GM23338 (cell line): Measurements from ENCODE around the gene MAP2K5. TPM values are rescaled to one million over a fixed set of nuclear protein-coding genes. Genes with fewer than 3 reads are reported as not detected.

Source experiments
- ATAC-seq: fragments of 200-7000 bp; cut with Tn5 transposase; 3 replicates; pipeline ENCODE4 v1.9.1; 2020
- DNase-seq: peaks from one replicate; pipeline ENCODE4 v3.0.0-alpha.2; 2015; ENCODE audit warnings: low spot score
- H2AFZ ChIP-seq: fragments of 200-600 bp; sonication (generic); 2 replicates; pipeline ENCODE4 v1.8.0; 2016; ENCODE audit warnings: antibody characterized with exemption, mild to moderate bottlenecking, moderate library complexity
- H3F3A ChIP-seq: fragments of 200-600 bp; sonication (generic); replicated peaks from 2 replicates; pipeline ENCODE4 v1.8.0; 2017; ENCODE audit warnings: antibody characterized with exemption, mixed run types, low read depth
- H3K27ac ChIP-seq: fragments of 200-600 bp; sonication (generic); 2 replicates; pipeline ENCODE4 v1.6.1; 2016; ENCODE audit warnings: low read depth
- H3K27me3 ChIP-seq: fragments of 200-600 bp; sonication (generic); 2 replicates; pipeline ENCODE4 v1.8.0; 2016; ENCODE audit warnings: mild to moderate bottlenecking, mixed run types, moderate library complexity; ENCODE audit not compliant: insufficient read depth
- H3K36me3 ChIP-seq: fragments of 200-600 bp; sonication (generic); 2 replicates; pipeline ENCODE4 v1.8.0; 2016; ENCODE audit warnings: mild to moderate bottlenecking; ENCODE audit not compliant: insufficient read depth
- H3K4me1 ChIP-seq: fragments of 200-600 bp; sonication (generic); 2 replicates; pipeline ENCODE4 v1.8.0; 2016; ENCODE audit warnings: mild to moderate bottlenecking, moderate library complexity; ENCODE audit not compliant: insufficient read depth
- H3K4me2 ChIP-seq: fragments of 200-600 bp; sonication (generic); 2 replicates; pipeline ENCODE4 v1.7.1; 2017; ENCODE audit warnings: mixed run types
- H3K4me3 ChIP-seq: fragments of 200-600 bp; sonication (generic); 2 replicates; pipeline ENCODE4 v1.6.1; 2016; ENCODE audit warnings: mixed run types
- H3K79me2 ChIP-seq: fragments of 200-600 bp; sonication (generic); replicated peaks from 2 replicates; pipeline ENCODE4 v1.8.0; 2017; ENCODE audit warnings: mild to moderate bottlenecking; ENCODE audit not compliant: insufficient read depth
- H3K9me2 ChIP-seq: fragments of 200-600 bp; sonication (generic); 2 replicates; pipeline ENCODE4 v1.8.0; 2017; ENCODE audit not compliant: insufficient read depth
- H4K20me1 ChIP-seq: fragments of 200-600 bp; sonication (generic); replicated peaks from 2 replicates; pipeline ENCODE4 v1.8.0; 2017; ENCODE audit warnings: mild to moderate bottlenecking; ENCODE audit not compliant: insufficient read depth
- H3K27ac Mint-ChIP-seq: 2 replicates; pipeline ENCODE4 v1.8.0; 2020; ENCODE audit warnings: inconsistent platforms, mild to moderate bottlenecking, moderate library complexity, mixed read lengths
- H3K27me3 Mint-ChIP-seq: 3 replicates; pipeline ENCODE4 v1.8.0; 2022; ENCODE audit warnings: low read depth, mild to moderate bottlenecking, moderate library complexity, mixed read lengths, inconsistent platforms; ENCODE audit not compliant: insufficient read depth, poor library complexity
- H3K36me3 Mint-ChIP-seq: 3 replicates; pipeline ENCODE4 v1.8.0; 2021; ENCODE audit warnings: low read depth, mild to moderate bottlenecking, inconsistent platforms, moderate library complexity, mixed read lengths
- H3K4me1 Mint-ChIP-seq: 3 replicates; pipeline ENCODE4 v1.8.0; 2020; ENCODE audit warnings: mild to moderate bottlenecking, inconsistent platforms, mixed read lengths
- H3K4me3 Mint-ChIP-seq: 3 replicates; pipeline ENCODE4 v1.8.0; 2021; ENCODE audit warnings: moderate library complexity, mild to moderate bottlenecking, inconsistent platforms, mixed read lengths
- H3K9me3 Mint-ChIP-seq: 3 replicates; pipeline ENCODE4 v1.8.0; 2020; ENCODE audit warnings: moderate library complexity, mild to moderate bottlenecking, inconsistent platforms, mixed read lengths
- CREB1 ChIP-seq: fragments of 250-450 bp; sonication (Bioruptor Pico); IDR thresholded peaks from 2 replicates; pipeline ENCODE4 v1.5.0; 2020; ENCODE audit warnings: low read depth, mild to moderate bottlenecking, moderate library complexity
- EZH2 ChIP-seq: fragments of 200-600 bp; sonication (generic); IDR thresholded peaks from one replicate; pipeline ENCODE4 v1.8.0; 2017; ENCODE audit warnings: antibody characterized with exemption, mild to moderate bottlenecking, low read depth; ENCODE audit not compliant: unreplicated experiment
- EZH2phosphoT487 ChIP-seq: fragments of 200-600 bp; sonication (generic); IDR thresholded peaks from one replicate; pipeline ENCODE4 v1.8.1; 2018; ENCODE audit warnings: antibody characterized with exemption; ENCODE audit not compliant: unreplicated experiment
- JUNB ChIP-seq: IDR thresholded peaks from one replicate; pipeline ENCODE4 v1.6.1; 2016; ENCODE audit warnings: antibody characterized with exemption; ENCODE audit not compliant: unreplicated experiment
- NANOG ChIP-seq: IDR thresholded peaks from 2 replicates; pipeline ENCODE4 v1.6.1; 2016; ENCODE audit warnings: antibody characterized with exemption, borderline replicate concordance
- STAT1 ChIP-seq: IDR thresholded peaks from one replicate; pipeline ENCODE4 v1.6.1; 2016; ENCODE audit warnings: antibody characterized with exemption; ENCODE audit not compliant: unreplicated experiment
- ZNF462 ChIP-seq: fragments of 250-450 bp; sonication (Bioruptor Pico); IDR thresholded peaks from 2 replicates; pipeline ENCODE4 v1.5.0; 2020; ENCODE audit warnings: mild to moderate bottlenecking, moderate library complexity
- polyA plus RNA-seq: library from polyadenylated mRNA; unstranded; fragments of >200 nt; fragmentation: Nextera tagmentation; extraction: Ambion mirVana; gene quantifications from 2 replicates; pipeline ENCODE4 v1.2.1, GENCODE V29; 2016
- total RNA-seq: library from RNA; depleted of rRNA; stranded (reverse); fragments of >200 nt; shearing (Covaris generic); gene quantifications from 2 replicates; pipeline ENCODE4 v1.2.3, GENCODE V29; 2014
- TF ChIP-seq, protein P1 (sequence below): IDR thresholded peaks from one replicate; pipeline ENCODE4 v1.6.1; 2018; ENCODE audit warnings: antibody characterized with exemption; ENCODE audit not compliant: unreplicated experiment
- TF ChIP-seq, protein P2 (sequence below), 2 experiments: fragments of 200-600 bp in 1 of 2; sonication (generic) in 1 of 2; conservative IDR thresholded peaks; 2 replicates each; pipeline versions ENCODE4 v1.5.1 to v1.6.1; 2016 to 2017; ENCODE audit warnings: antibody characterized with exemption in 2 of 2, low read depth in 2 of 2, mild to moderate bottlenecking in 2 of 2, moderate library complexity in 1 of 2
- TF ChIP-seq, protein P3 (sequence below): IDR thresholded peaks from 2 replicates; pipeline ENCODE4 v1.6.1; 2016; ENCODE audit warnings: antibody characterized with exemption

MAP2K5 gene
- total and polyA plus RNA-seq, 2 experiments from 2014 or later = 6.5 to 13.6 TPM

DNA sequence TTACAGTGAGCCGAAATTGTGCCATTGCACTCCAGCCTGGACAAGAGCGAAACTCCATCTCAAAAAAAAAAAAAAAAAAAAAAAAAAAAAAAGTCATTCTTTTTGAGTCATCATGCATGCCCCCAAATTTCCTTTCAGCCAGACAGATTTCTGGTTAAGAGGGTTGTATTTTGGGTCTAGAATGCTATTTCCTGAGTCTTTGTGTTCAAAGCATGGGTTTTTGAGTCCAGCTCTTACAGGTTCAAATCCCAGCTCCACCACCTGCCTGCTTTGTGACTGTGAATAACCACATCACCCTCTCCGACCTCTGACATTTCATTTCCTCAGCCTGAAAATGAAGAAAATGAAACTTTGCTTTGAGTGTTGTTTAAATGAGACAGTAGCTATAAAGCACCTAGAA is 30.9 kb upstream of the MAP2K5 start:
- Histone ChIP-seq H3K27ac (no peak overlapping the region), H3K4me3 (no peak overlapping the region), H3K4me1 (no peaks in the 10 kb centered on the region), H3K4me2 (no peak overlapping the region), H4K20me1 (no peaks in the 10 kb centered on the region), H3F3A (no peaks in the 10 kb centered on the region), H3K79me2 (no peaks in the 10 kb centered on the region), H3K9me2 (no peaks in the 10 kb centered on the region), H3K36me3 (no peaks in the 10 kb centered on the region; the same call in none of the 2 replicates), H3K27me3 (no peaks in the 10 kb centered on the region), H2AFZ (no peak overlapping the region)
- no peak for TF ChIP-seq STAT1
- no peak for TF ChIP-seq ZNF462
- TF ChIP-seq, protein P1, sequence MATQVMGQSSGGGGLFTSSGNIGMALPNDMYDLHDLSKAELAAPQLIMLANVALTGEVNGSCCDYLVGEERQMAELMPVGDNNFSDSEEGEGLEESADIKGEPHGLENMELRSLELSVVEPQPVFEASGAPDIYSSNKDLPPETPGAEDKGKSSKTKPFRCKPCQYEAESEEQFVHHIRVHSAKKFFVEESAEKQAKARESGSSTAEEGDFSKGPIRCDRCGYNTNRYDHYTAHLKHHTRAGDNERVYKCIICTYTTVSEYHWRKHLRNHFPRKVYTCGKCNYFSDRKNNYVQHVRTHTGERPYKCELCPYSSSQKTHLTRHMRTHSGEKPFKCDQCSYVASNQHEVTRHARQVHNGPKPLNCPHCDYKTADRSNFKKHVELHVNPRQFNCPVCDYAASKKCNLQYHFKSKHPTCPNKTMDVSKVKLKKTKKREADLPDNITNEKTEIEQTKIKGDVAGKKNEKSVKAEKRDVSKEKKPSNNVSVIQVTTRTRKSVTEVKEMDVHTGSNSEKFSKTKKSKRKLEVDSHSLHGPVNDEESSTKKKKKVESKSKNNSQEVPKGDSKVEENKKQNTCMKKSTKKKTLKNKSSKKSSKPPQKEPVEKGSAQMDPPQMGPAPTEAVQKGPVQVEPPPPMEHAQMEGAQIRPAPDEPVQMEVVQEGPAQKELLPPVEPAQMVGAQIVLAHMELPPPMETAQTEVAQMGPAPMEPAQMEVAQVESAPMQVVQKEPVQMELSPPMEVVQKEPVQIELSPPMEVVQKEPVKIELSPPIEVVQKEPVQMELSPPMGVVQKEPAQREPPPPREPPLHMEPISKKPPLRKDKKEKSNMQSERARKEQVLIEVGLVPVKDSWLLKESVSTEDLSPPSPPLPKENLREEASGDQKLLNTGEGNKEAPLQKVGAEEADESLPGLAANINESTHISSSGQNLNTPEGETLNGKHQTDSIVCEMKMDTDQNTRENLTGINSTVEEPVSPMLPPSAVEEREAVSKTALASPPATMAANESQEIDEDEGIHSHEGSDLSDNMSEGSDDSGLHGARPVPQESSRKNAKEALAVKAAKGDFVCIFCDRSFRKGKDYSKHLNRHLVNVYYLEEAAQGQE = no peak
- TF ChIP-seq CREB1 (CRISPR knock-in tag) = no peak
- TF ChIP-seq EZH2phosphoT487 = no peak
- no peak for TF ChIP-seq NANOG
- TF ChIP-seq, protein P2, sequence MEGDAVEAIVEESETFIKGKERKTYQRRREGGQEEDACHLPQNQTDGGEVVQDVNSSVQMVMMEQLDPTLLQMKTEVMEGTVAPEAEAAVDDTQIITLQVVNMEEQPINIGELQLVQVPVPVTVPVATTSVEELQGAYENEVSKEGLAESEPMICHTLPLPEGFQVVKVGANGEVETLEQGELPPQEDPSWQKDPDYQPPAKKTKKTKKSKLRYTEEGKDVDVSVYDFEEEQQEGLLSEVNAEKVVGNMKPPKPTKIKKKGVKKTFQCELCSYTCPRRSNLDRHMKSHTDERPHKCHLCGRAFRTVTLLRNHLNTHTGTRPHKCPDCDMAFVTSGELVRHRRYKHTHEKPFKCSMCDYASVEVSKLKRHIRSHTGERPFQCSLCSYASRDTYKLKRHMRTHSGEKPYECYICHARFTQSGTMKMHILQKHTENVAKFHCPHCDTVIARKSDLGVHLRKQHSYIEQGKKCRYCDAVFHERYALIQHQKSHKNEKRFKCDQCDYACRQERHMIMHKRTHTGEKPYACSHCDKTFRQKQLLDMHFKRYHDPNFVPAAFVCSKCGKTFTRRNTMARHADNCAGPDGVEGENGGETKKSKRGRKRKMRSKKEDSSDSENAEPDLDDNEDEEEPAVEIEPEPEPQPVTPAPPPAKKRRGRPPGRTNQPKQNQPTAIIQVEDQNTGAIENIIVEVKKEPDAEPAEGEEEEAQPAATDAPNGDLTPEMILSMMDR (conservative IDR thresholded peaks at IDR 0.05; ENCODE audit: low read depth in 2 of 2) = no peak
- no peak for TF ChIP-seq JUNB
- TF ChIP-seq, protein P3, sequence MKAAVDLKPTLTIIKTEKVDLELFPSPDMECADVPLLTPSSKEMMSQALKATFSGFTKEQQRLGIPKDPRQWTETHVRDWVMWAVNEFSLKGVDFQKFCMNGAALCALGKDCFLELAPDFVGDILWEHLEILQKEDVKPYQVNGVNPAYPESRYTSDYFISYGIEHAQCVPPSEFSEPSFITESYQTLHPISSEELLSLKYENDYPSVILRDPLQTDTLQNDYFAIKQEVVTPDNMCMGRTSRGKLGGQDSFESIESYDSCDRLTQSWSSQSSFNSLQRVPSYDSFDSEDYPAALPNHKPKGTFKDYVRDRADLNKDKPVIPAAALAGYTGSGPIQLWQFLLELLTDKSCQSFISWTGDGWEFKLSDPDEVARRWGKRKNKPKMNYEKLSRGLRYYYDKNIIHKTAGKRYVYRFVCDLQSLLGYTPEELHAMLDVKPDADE = no peak
- TF ChIP-seq EZH2 = no peak
- H3K27me3 Mint-ChIP-seq = peaks cover 1% of the 10 kb centered on the region
- no peaks in the 10 kb centered on the region for H3K9me3 Mint-ChIP-seq
- no peak overlapping the region for H3K4me3 Mint-ChIP-seq
- no peak overlapping the region for H3K27ac Mint-ChIP-seq
- ATAC-seq = no peak
- DNase-seq = no peak
- 0 out of 3 replicates have a peak, but pooled peaks cover 2% of the 10 kb centered on the region for H3K4me1 Mint-ChIP-seq
- H3K36me3 Mint-ChIP-seq = no peaks in the 10 kb centered on the region
